T47D (cell line): ENCODE data around the gene SND1.

ENCODE experiments used
- DNase-seq, 2 experiments: peaks; one replicate each; pipeline versions ENCODE4 v3.0.0 to v3.0.0-alpha.2; 2011 to 2012; ENCODE audit warnings: low read depth in 1 of 2, low spot score in 1 of 2
- JUND ChIP-seq: IDR thresholded peaks from 2 replicates; pipeline ENCODE4 v1.6.1; 2012; ENCODE audit warnings: low read depth
- in situ Hi-C: cut with HindIII; loops from 2 replicates; pipeline ENCODE4 v1.10.0; 2016; ENCODE audit warnings: low sequenced_read_pairs, low pct_unique_long_range_greater_than_20kb

The SND1 gene

GRCh38 chr7:128132426-128133069 lies 480.6 kb downstream of the SND1 start:
- in situ Hi-C loops: no loop called here
- no peak for TF ChIP-seq JUND
- DNase-seq: no peak

GRCh38 chr7:128135159-128135514 lies 483.1 kb downstream of the SND1 start:
- in situ Hi-C loops: no loop called here
- no peak for TF ChIP-seq JUND
- no peak for DNase-seq

GRCh38 chr7:128135515-128136214 lies 483.7 kb downstream of the SND1 start:
- in situ Hi-C loops: no loop called here
- no peak for TF ChIP-seq JUND
- DNase-seq: peak; percentile 32 to 63

GRCh38 chr7:128136215-128136597 lies 484.2 kb downstream of the SND1 start:
- in situ Hi-C loops: no loop called here
- TF ChIP-seq JUND: no peak
- no peak for DNase-seq

GRCh38 chr7:128137181-128137580 lies 485.2 kb downstream of the SND1 start:
- DNase-seq: no peak
- in situ Hi-C loops: no loop called here

GRCh38 chr7:128139406-128139805 lies 487.4 kb downstream of the SND1 start:
- in situ Hi-C loops: no loop called here
- DNase-seq: no peak
- TF ChIP-seq JUND: no peak

More at GRCh38 chr7:128137181-128137580, 485.2 kb downstream of the SND1 start:
- TF ChIP-seq JUND: no peak

GRCh38 chr7:128141683-128142195 lies 489.7 kb downstream of the SND1 start:
- no peak for TF ChIP-seq JUND
- in situ Hi-C loops: no loop called here
- DNase-seq: no peak
